Cardiac fibroblast (primary cell): ENCODE results near the gene ENOX2.

Experiments
- DNase-seq, 2 donors: peaks; one replicate each; pipeline versions ENCODE4 v3.0.0 to v3.0.0-alpha.2; 2010; ENCODE audit warnings: low read depth in 2 of 2
- H3K4me3 ChIP-seq, 2 donors: replicated peaks in 1 of 2; 1 replicate in 1 of 2; 2 replicates in 1 of 2; pipeline ENCODE4 v1.5.1; 2011; ENCODE audit warnings: low read depth in 2 of 2, low read length in 2 of 2, mild to moderate bottlenecking in 2 of 2, moderate library complexity in 1 of 2
- CTCF ChIP-seq: IDR thresholded peaks from one replicate; pipeline ENCODE4 v1.5.1; 2011; ENCODE audit warnings: low read depth, mild to moderate bottlenecking, low read length, inconsistent platforms

Gene ENOX2

GRCh38 chrX:130705591-130705990 lies 197.4 kb downstream of the ENOX2 start:
- no peak overlapping the region for H3K4me3 ChIP-seq
- no peak for TF ChIP-seq CTCF
- no peak for DNase-seq

DNA sequence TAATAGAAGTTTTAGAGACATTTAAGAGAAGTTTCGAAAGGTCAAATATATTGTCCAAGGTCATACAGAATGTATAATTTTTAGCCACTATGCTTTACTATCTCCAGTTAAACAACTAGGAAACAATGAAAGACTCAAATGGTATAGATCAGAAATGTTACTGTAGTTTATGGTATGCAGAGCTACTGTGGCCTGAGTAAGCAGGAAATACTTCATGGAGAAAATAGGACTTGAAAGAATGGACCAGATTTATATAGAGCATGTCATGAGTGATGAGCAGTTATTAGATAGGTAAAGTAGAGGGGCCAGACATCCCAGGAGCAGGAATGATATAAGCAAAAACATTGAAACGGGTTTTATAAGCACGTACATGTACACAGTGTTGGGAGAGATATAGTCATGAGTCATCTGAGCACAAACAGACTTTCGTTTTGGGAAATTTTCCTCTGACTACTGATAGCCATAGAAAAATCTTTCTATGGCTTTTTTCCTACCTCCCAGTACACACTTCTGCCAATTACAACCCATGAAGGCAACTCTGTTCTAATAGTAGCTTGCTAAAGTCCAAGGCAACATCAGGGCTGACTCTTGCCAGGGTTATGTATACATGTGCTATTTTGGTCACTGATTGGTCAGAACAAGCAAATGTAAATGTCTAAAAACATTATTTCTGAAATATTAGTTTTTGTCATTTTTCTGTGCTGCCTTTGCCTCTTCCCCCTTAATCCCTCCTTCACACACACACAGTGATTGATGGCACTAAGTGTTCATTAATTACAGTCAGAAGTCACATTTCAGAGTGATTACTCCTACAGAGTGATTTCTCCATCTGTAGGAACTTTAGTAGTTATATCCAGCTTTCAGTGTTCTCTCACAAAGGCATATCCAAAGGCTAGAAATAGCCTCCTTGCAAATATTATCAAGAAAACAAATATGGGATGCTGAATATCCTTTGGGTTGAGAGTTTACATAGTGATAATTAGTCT lies 198.7 kb downstream of the ENOX2 start:
- no peak for TF ChIP-seq CTCF
- peak; percentile 52 to 58 for DNase-seq
- H3K4me3 ChIP-seq: no peak overlapping the region

- no peak overlapping the region for H3K4me3 ChIP-seq
- TF ChIP-seq CTCF: no peak
- DNase-seq: peak in 1 of 2 donors; percentile 17
Measured at GRCh38 chrX:130702867-130703707, 199.9 kb downstream of the ENOX2 start.

DNA sequence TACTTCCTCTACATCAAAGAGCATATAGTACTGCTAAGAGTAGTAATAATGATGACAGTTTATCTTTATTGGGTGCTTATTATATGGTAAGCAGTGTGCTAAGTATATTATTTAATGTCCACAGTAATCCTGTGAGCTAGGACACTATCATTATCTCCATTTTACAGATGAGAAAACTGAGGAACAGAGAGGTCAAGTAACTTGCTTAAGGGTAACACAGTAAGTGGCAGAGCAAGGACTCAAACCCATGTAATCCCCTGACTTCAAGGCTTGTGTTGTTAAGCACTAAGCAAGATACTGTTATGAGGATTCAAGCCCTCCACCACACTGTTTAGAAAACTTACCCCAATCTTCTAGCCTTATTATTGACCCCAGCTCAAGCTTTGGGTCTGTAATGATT lies 202.4 kb downstream of the ENOX2 start:
- no peak for TF ChIP-seq CTCF
- no peak for DNase-seq
- no peak overlapping the region for H3K4me3 ChIP-seq

GRCh38 chrX:130699618-130700017 lies 203.4 kb downstream of the ENOX2 start:
- DNase-seq: no peak
- no peak overlapping the region for H3K4me3 ChIP-seq
- no peak for TF ChIP-seq CTCF

DNA sequence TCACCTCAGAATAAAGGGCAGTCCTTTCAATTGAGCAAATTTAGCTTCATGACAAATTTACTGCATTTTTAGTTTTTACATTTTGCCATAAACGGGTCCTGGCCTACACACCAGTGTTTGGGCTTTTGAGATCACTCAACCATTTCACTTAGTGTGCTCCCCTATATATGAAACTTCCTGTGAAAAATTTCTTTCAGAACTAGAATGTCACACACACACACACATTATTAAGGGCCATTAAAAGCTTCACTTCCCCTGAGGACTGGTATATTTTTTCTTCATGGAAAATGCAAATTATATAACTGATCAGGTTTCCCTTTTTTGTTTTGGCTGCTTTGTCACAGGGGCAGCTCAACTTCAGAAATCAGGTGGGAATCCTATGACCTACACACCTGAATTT lies 206.5 kb downstream of the ENOX2 start:
- TF ChIP-seq CTCF: no peak
- no peak overlapping the region for H3K4me3 ChIP-seq
- no peak for DNase-seq
